Neural progenitor cell (in vitro differentiated cells): ENCODE results near the gene RCOR1.

Experiments used
- EZH2 ChIP-seq: fragments of 200-600 bp; sonication (generic); IDR thresholded peaks from 2 replicates; pipeline ENCODE4 v1.6.1; 2017; ENCODE audit warnings: antibody characterized with exemption, mild to moderate bottlenecking, moderate library complexity
- EZH2phosphoT487 ChIP-seq: fragments of 200-600 bp; sonication (generic); IDR thresholded peaks from 2 replicates; pipeline ENCODE4 v1.6.1; 2017; ENCODE audit warnings: antibody characterized with exemption
- TF ChIP-seq, protein P1 (sequence below): fragments of 200-600 bp; sonication (generic); IDR thresholded peaks from 2 replicates; pipeline ENCODE4 v1.5.1; 2017; ENCODE audit warnings: antibody characterized with exemption, mild to moderate bottlenecking

GRCh38 chr14:102695167-102695555, 102.7 kb downstream of the RCOR1 start:
- TF ChIP-seq, protein P1, sequence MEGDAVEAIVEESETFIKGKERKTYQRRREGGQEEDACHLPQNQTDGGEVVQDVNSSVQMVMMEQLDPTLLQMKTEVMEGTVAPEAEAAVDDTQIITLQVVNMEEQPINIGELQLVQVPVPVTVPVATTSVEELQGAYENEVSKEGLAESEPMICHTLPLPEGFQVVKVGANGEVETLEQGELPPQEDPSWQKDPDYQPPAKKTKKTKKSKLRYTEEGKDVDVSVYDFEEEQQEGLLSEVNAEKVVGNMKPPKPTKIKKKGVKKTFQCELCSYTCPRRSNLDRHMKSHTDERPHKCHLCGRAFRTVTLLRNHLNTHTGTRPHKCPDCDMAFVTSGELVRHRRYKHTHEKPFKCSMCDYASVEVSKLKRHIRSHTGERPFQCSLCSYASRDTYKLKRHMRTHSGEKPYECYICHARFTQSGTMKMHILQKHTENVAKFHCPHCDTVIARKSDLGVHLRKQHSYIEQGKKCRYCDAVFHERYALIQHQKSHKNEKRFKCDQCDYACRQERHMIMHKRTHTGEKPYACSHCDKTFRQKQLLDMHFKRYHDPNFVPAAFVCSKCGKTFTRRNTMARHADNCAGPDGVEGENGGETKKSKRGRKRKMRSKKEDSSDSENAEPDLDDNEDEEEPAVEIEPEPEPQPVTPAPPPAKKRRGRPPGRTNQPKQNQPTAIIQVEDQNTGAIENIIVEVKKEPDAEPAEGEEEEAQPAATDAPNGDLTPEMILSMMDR = no peak
- TF ChIP-seq EZH2 (no peak), EZH2phosphoT487 (no peak)
